HCT116 (cell line): ENCODE results near the gene EGF. TPM values are rescaled to one million over a fixed set of nuclear protein-coding genes. Genes with fewer than 3 reads are reported as not detected.

ENCODE experiments used
- ATAC-seq: fragments of 200-7000 bp; cut with Tn5 transposase; 2 replicates; pipeline ENCODE4 v1.9.1; 2020; ENCODE audit warnings: mild to moderate bottlenecking, moderate library complexity
- BruUV-seq: library from RNA; stranded (reverse); fragments of 400-500 nt; replicated peaks from 2 replicates; lab custom pipeline; 2021; lab: Mats Ljungman, UMichigan
- CTCF ChIA-PET: fragments of 300-600 bp; sonication (Branson Sonifier 250); formaldehyde crosslinking; loops from one replicate; lab custom pipeline; 2021; ENCODE audit warnings: antibody characterized with exemption; lab: Charles Lee
- POLR2A ChIA-PET: fragments of 300-600, 350-600 bp; sonication (Branson Sonifier 250); formaldehyde crosslinking; loops from one replicate; lab custom pipeline; 2021; ENCODE audit warnings: antibody characterized with exemption; lab: Charles Lee
- RAD21 ChIA-PET, 2 experiments: fragments of 300-600 bp; sonication (Branson Sonifier 250); formaldehyde crosslinking; loops; one replicate each; lab custom pipeline; 2023; ENCODE audit warnings: low total read pairs in 2 of 2; ENCODE audit not compliant: uncharacterized antibody in 2 of 2, unreplicated experiment in 2 of 2, low non-redundant PET in 1 of 2; lab: Charles Lee
- DNase-seq: peaks from one replicate; pipeline ENCODE4 v3.0.0-alpha.2; 2010; ENCODE audit warnings: low read depth, low spot score
- H2AFZ ChIP-seq: fragments of 200-600 bp; shearing (Covaris generic), sonication (generic); 2 replicates; pipeline ENCODE4 v1.6.1; 2017; ENCODE audit warnings: low read depth, mixed run types, mixed read lengths, antibody characterized with exemption, low read length; ENCODE audit not compliant: poor library complexity, severe bottlenecking
- H3K27ac ChIP-seq: 2 replicates; pipeline ENCODE4 v1.5.1; 2012; ENCODE audit warnings: low read depth, low read length
- H3K27me3 ChIP-seq: fragments of 200-600 bp; sonication (generic); 2 replicates; pipeline ENCODE4 v1.6.1; 2016; ENCODE audit warnings: mixed run types, low read length, mixed read lengths; ENCODE audit not compliant: insufficient read depth
- H3K36me3 ChIP-seq, 2 experiments: fragments of 200-500 bp in 1 of 2; fragments of 200-600 bp in 1 of 2; sonication (Bioruptor generic) in 1 of 2; sonication (generic) in 1 of 2; 2 replicates each; pipeline versions ENCODE4 v1.5.1 to v1.6.1; 2014 to 2016; ENCODE audit warnings: low read length in 2 of 2, inconsistent platforms in 1 of 2, mixed read lengths in 1 of 2, mixed run types in 1 of 2; ENCODE audit not compliant: insufficient read depth in 2 of 2, control insufficient read depth in 1 of 2
- H3K4me1 ChIP-seq, 2 experiments: fragments of 200-600 bp in 1 of 2; sonication (generic) in 1 of 2; 2 replicates each; pipeline versions ENCODE4 v1.5.1 to v1.6.1; 2012 to 2017; ENCODE audit warnings: low read length in 2 of 2, inconsistent platforms in 1 of 2, mild to moderate bottlenecking in 1 of 2, mixed read lengths in 1 of 2, mixed run types in 1 of 2, moderate library complexity in 1 of 2; ENCODE audit not compliant: insufficient read depth in 2 of 2, control insufficient read depth in 1 of 2
- H3K4me2 ChIP-seq: fragments of 200-600 bp; sonication (generic); 2 replicates; pipeline ENCODE4 v1.6.1; 2017; ENCODE audit warnings: mixed run types, low read length, mixed read lengths
- H3K4me3 ChIP-seq, 2 experiments: fragments of 200-600 bp in 1 of 2; sonication (generic) in 1 of 2; replicated peaks in 1 of 2; 2 replicates each; pipeline ENCODE4 v1.5.1; 2011 to 2016; ENCODE audit warnings: low read length in 2 of 2, control low read depth in 1 of 2, low read depth in 1 of 2, mild to moderate bottlenecking in 1 of 2, mixed read lengths in 1 of 2, mixed run types in 1 of 2
- H3K79me2 ChIP-seq: fragments of 200-600 bp; sonication (generic); 2 replicates; pipeline ENCODE4 v1.6.1; 2017; ENCODE audit warnings: mild to moderate bottlenecking, mixed run types, low read length, moderate library complexity, mixed read lengths; ENCODE audit not compliant: insufficient read depth
- H3K9ac ChIP-seq: fragments of 200-600 bp; sonication (generic); 2 replicates; pipeline ENCODE4 v1.6.1; 2016; ENCODE audit warnings: low read length, mixed read lengths
- H3K9me2 ChIP-seq: fragments of 200-600 bp; sonication (generic), shearing (Covaris generic); 2 replicates; pipeline ENCODE4 v1.6.1; 2017; ENCODE audit warnings: mixed run types, mild to moderate bottlenecking, moderate library complexity; ENCODE audit not compliant: insufficient read depth
- H3K9me3 ChIP-seq, 2 experiments: fragments of 200-500 bp in 1 of 2; fragments of 200-600 bp in 1 of 2; sonication (Bioruptor generic) in 1 of 2; sonication (generic) in 1 of 2; 2 replicates each; pipeline ENCODE4 v1.6.1; 2014 to 2017; ENCODE audit warnings: low read length in 2 of 2, mixed read lengths in 2 of 2, inconsistent platforms in 1 of 2, low read depth in 1 of 2, mild to moderate bottlenecking in 1 of 2, mixed run types in 1 of 2, moderate library complexity in 1 of 2; ENCODE audit not compliant: control insufficient read depth in 1 of 2, insufficient read depth in 1 of 2
- H4K20me1 ChIP-seq: fragments of 200-600 bp; sonication (generic), shearing (Covaris generic); 2 replicates; pipeline ENCODE4 v1.6.1; 2017; ENCODE audit warnings: mixed run types, mild to moderate bottlenecking, moderate library complexity; ENCODE audit not compliant: insufficient read depth
- CBX3 ChIP-seq: IDR thresholded peaks from 2 replicates; pipeline ENCODE4 v1.6.1; 2012; ENCODE audit warnings: low read depth
- CTCF ChIP-seq, 3 experiments: fragments of 200-600 bp in 1 of 3; sonication (generic) in 1 of 3; IDR thresholded peaks in 2 of 3; conservative IDR thresholded peaks in 1 of 3; 2 replicates each; pipeline ENCODE4 v1.5.1; 2012 to 2017; ENCODE audit warnings: low read depth in 2 of 3, low read length in 2 of 3, antibody characterized with exemption in 1 of 3, borderline replicate concordance in 1 of 3, control low read depth in 1 of 3, mild to moderate bottlenecking in 1 of 3, mixed read lengths in 1 of 3, mixed run types in 1 of 3, moderate library complexity in 1 of 3; ENCODE audit not compliant: insufficient read depth in 1 of 3
- EGR1 ChIP-seq: IDR thresholded peaks from 2 replicates; pipeline ENCODE4 v1.6.1; 2012; ENCODE audit warnings: low read depth
- ELF1 ChIP-seq: IDR thresholded peaks from 2 replicates; pipeline ENCODE4 v1.6.1; 2012; ENCODE audit warnings: low read depth, borderline replicate concordance
- EZH2phosphoT487 ChIP-seq: fragments of 200-600 bp; IDR thresholded peaks from 2 replicates; pipeline ENCODE4 v1.6.1; 2018; ENCODE audit warnings: antibody characterized with exemption, borderline replicate concordance
- POLR2AphosphoS5 ChIP-seq: IDR thresholded peaks from 2 replicates; pipeline ENCODE4 v1.6.1; 2011; ENCODE audit warnings: mild to moderate bottlenecking, low read depth, low read length, moderate library complexity
- SIN3A ChIP-seq: IDR thresholded peaks from 2 replicates; pipeline ENCODE4 v1.6.1; 2012; ENCODE audit warnings: low read depth
- SRF ChIP-seq: IDR thresholded peaks from 2 replicates; pipeline ENCODE4 v1.6.1; 2012; ENCODE audit warnings: low read depth
- TCF7L2 ChIP-seq: IDR thresholded peaks from 2 replicates; pipeline ENCODE4 v1.7.0; 2011; ENCODE audit warnings: borderline replicate concordance, inconsistent platforms; ENCODE audit not compliant: insufficient read depth, insufficient read length; ENCODE audit errors: extremely low read depth
- ZFX ChIP-seq: fragments of 450-650 bp; IDR thresholded peaks from 2 replicates; pipeline ENCODE4 v1.6.1; 2017
- intact Hi-C: fragments of 100-400 bp; cut with micrococcal nuclease; formaldehyde crosslinking; loops from 2 replicates; pipeline ENCODE4 v1.10.0; 2022
- total RNA-seq: library from RNA; stranded (reverse); gene quantifications from one replicate; pipeline ENCODE4 v1.2.1, GENCODE V29; 2021; ENCODE audit not compliant: unreplicated experiment
- TF ChIP-seq, protein P1 (sequence below): IDR thresholded peaks from 2 replicates; pipeline ENCODE4 v1.6.1; 2012
- TF ChIP-seq, protein P2 (sequence below): IDR thresholded peaks from 2 replicates; pipeline ENCODE4 v1.6.1; 2011; ENCODE audit warnings: mild to moderate bottlenecking, low read length, moderate library complexity; ENCODE audit not compliant: insufficient replicate concordance; ENCODE audit errors: extremely low read depth

Gene EGF
- total RNA-seq, 1 experiment from 2014 or later = 0.57 TPM

- intact Hi-C loops = no loop called here
- H3K36me3 ChIP-seq = no peaks in the 10 kb centered on the region
- ChIA-PET RAD21 (no interaction called here), POLR2A (no interaction called here), CTCF (no interaction called here)
- DNase-seq (no peak), ATAC-seq (no peak)
- no peak overlapping the region for H3K27ac ChIP-seq
- no peaks in the 10 kb centered on the region for H3K79me2 ChIP-seq
- H3K9me2 ChIP-seq = no peaks in the 10 kb centered on the region
- H3K4me3 ChIP-seq = no peak overlapping the region
- H4K20me1 ChIP-seq = no peaks in the 10 kb centered on the region
- no peak for TF ChIP-seq ZFX
- no peak for TF ChIP-seq CBX3
- TF ChIP-seq, protein P1, sequence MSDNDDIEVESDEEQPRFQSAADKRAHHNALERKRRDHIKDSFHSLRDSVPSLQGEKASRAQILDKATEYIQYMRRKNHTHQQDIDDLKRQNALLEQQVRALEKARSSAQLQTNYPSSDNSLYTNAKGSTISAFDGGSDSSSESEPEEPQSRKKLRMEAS = no peak
- TF ChIP-seq, protein P2, sequence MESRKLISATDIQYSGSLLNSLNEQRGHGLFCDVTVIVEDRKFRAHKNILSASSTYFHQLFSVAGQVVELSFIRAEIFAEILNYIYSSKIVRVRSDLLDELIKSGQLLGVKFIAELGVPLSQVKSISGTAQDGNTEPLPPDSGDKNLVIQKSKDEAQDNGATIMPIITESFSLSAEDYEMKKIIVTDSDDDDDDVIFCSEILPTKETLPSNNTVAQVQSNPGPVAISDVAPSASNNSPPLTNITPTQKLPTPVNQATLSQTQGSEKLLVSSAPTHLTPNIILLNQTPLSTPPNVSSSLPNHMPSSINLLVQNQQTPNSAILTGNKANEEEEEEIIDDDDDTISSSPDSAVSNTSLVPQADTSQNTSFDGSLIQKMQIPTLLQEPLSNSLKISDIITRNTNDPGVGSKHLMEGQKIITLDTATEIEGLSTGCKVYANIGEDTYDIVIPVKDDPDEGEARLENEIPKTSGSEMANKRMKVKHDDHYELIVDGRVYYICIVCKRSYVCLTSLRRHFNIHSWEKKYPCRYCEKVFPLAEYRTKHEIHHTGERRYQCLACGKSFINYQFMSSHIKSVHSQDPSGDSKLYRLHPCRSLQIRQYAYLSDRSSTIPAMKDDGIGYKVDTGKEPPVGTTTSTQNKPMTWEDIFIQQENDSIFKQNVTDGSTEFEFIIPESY = no peak
- no peak for TF ChIP-seq TCF7L2
- no peaks in the 10 kb centered on the region for H3K4me1 ChIP-seq
- no TSS peak for BruUV-seq
- no peaks in the 10 kb centered on the region for H3K27me3 ChIP-seq
- no peak overlapping the region for H3K4me2 ChIP-seq
- H3K9me3 ChIP-seq = no peaks in the 10 kb centered on the region
- no peak overlapping the region for H3K9ac ChIP-seq
- no peak overlapping the region for H2AFZ ChIP-seq
Measured at GRCh38 chr4:110022457-110022856, 109.8 kb downstream of the EGF start.

DNA sequence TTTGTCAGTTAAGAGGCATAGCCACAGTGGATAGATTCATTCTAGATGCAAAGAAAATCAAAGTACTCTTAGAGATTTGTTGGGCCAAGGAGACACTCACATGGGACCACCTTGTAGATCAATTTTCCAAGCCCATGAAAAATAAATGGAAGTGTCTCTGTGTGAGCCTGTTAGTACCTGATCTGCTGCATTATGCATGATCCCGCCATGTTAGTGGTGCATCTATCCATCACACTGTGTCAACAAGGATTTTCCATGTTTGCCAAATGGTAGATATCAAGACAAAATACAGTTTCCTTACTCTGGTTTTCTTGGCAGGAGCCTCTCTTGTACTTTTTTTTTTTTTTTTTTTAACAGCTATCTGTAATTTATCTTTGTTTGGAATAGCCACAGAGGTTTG lies 112.4 kb downstream of the EGF start:
- Histone ChIP-seq H2AFZ (no peak overlapping the region), H3K36me3 (no peaks in the 10 kb centered on the region), H3K4me2 (no peak overlapping the region), H3K4me3 (no peak overlapping the region), H3K79me2 (no peaks in the 10 kb centered on the region), H3K27me3 (no peaks in the 10 kb centered on the region), H3K27ac (no peak overlapping the region), H3K4me1 (no peaks in the 10 kb centered on the region), H3K9me2 (no peaks in the 10 kb centered on the region), H4K20me1 (no peaks in the 10 kb centered on the region), H3K9me3 (no peaks in the 10 kb centered on the region), H3K9ac (no peak overlapping the region)
- POLR2A ChIA-PET = no interaction called here
- DNase-seq = no peak
- ATAC-seq = no peak
- CTCF ChIA-PET = no interaction called here
- intact Hi-C loops = no loop called here
- RAD21 ChIA-PET = no interaction called here
- no TSS peak for BruUV-seq
- no peak for TF ChIP-seq CTCF (IDR thresholded peaks at IDR 0.05 in 2 of 3, conservative IDR thresholded peaks at IDR 0.05 in 1 of 3; ENCODE audit: borderline replicate concordance in 1 of 3, insufficient read depth in 1 of 3, low read depth in 2 of 3, low read length in 2 of 3)
- TF ChIP-seq, protein P2 = no peak
- TF ChIP-seq POLR2AphosphoS5 = no peak
- no peak for TF ChIP-seq EGR1
- no peak for TF ChIP-seq EZH2phosphoT487
- TF ChIP-seq SIN3A = no peak
- no peak for TF ChIP-seq SRF
- no peak for TF ChIP-seq ELF1
